Stimulated activated CD8-positive, alpha-beta memory T cell treated with anti-CD3 and anti-CD28 coated beads, Interleukin-12 subunit alpha, Interleukin-12 subunit beta, amount 100 ng/mL, for 1 hour (primary cell): ENCODE data around the gene RSF1.
"Not testable (repeated sequence)": the region's sequence is repeated elsewhere in the genome, so short reads cannot be mapped to it uniquely, and the experiment has no call there.

Source experiments
- DNase-seq: peaks from one replicate; pipeline ENCODE4 v3.0.0-alpha.2; 2020; ENCODE audit warnings: low read depth

Gene RSF1, protein sequence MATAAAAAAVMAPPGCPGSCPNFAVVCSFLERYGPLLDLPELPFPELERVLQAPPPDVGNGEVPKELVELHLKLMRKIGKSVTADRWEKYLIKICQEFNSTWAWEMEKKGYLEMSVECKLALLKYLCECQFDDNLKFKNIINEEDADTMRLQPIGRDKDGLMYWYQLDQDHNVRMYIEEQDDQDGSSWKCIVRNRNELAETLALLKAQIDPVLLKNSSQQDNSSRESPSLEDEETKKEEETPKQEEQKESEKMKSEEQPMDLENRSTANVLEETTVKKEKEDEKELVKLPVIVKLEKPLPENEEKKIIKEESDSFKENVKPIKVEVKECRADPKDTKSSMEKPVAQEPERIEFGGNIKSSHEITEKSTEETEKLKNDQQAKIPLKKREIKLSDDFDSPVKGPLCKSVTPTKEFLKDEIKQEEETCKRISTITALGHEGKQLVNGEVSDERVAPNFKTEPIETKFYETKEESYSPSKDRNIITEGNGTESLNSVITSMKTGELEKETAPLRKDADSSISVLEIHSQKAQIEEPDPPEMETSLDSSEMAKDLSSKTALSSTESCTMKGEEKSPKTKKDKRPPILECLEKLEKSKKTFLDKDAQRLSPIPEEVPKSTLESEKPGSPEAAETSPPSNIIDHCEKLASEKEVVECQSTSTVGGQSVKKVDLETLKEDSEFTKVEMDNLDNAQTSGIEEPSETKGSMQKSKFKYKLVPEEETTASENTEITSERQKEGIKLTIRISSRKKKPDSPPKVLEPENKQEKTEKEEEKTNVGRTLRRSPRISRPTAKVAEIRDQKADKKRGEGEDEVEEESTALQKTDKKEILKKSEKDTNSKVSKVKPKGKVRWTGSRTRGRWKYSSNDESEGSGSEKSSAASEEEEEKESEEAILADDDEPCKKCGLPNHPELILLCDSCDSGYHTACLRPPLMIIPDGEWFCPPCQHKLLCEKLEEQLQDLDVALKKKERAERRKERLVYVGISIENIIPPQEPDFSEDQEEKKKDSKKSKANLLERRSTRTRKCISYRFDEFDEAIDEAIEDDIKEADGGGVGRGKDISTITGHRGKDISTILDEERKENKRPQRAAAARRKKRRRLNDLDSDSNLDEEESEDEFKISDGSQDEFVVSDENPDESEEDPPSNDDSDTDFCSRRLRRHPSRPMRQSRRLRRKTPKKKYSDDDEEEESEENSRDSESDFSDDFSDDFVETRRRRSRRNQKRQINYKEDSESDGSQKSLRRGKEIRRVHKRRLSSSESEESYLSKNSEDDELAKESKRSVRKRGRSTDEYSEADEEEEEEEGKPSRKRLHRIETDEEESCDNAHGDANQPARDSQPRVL (N-terminal part only)

GRCh38 chr11:77820565-77821348 lies at the start of gene RSF1, which contains the start of gene AAMDC:
TSS of gene RSF1 (minus strand) at chr11:77820722. CDS start at chr11:77820714, 8 bp downstream.
TSS of gene AAMDC (plus strand) at chr11:77821144. CDS start at chr11:77842497, 21,353 bp downstream.
- peak; percentile 96 for DNase-seq

DNA sequence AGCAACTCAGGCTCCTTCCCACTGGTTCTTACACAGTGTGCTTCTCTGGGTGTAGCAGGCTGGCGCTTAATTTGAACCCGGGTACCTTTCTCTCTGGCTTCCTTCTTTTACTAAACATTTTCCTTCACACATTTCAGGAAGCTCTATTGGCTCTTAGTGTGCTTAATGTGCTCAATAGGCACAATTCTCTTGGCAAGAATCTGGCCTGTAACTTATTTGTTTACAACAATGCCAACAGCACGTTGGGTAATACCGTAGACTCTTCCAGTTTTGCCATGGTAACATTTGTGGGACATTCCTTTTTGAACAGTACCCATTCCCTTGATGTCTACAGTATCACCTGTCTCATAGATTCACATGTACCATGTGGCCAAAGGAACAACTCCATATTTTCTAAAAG lies 48.2 kb upstream of the RSF1 start:
- DNase-seq: no peak

- no peak for DNase-seq
These were observed 45.8 kb upstream of the RSF1 start for GRCh38 chr11:77866336-77866735.

- DNase-seq: no peak
These were observed 45.3 kb upstream of the RSF1 start for GRCh38 chr11:77865805-77866204.

- DNase-seq: not testable (repeated sequence)
These were observed 40.9 kb upstream of the RSF1 start for GRCh38 chr11:77861444-77861843.

- not testable (repeated sequence) for DNase-seq
These were observed 37.5 kb upstream of the RSF1 start for GRCh38 chr11:77857906-77858457.

- DNase-seq: no peak
These were observed 34.3 kb upstream of the RSF1 start for GRCh38 chr11:77854838-77855237.

GRCh38 chr11:77851503-77851902 lies 31.0 kb upstream of the RSF1 start:
- no peak for DNase-seq

- not testable (repeated sequence) for DNase-seq
These were observed 23.2 kb upstream of the RSF1 start for GRCh38 chr11:77843700-77844099.

DNA sequence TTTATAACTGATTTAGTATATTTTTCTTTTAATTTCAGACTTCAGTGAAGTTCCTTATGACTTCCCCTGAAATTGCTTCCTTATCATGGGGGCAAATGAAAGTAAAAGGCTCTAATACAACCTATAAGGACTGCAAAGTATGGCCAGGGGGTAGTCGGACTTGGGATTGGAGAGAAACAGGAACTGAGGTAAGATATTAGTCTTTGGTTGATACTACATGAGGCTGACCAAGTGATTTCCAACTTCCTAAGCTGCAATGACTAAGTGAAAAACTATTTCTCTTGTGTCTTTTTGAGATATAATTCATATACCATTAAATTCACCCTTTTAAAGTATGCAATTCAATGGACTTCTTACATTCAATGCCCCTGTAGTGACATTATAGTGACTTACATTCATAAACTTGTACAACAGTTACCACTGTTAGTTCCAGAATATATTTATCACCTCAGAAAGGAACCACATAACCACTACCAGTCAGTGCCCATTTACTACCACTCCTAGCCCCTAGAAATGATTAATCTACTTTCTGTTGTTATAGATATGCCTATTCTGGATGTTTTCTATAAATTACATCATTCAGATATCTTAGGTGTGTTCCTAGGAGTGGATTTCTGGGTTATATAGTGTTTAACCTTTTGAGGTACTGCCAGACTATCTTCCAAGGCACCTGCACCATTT lies 22.1 kb upstream of the RSF1 start:
- DNase-seq: no peak

DNA sequence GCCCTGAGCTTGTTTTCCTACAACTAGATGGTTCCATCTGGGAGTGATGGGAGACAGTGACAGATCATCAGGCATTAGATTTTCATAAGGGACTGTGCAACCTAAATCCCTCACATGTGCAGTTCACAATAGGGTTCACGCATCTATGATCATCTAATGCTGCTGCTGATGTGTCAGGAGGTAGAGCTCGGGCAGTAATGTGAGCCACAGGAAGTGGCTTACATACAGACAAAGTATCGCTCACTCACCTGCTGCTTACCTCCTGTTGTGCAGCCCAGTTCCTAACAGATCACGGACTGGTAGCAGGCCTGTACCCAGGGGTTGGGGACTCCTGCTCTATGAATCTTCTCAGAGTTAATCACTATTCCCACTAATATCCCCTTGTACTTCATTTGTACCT lies 12.8 kb upstream of the RSF1 start:
- no peak for DNase-seq

DNA sequence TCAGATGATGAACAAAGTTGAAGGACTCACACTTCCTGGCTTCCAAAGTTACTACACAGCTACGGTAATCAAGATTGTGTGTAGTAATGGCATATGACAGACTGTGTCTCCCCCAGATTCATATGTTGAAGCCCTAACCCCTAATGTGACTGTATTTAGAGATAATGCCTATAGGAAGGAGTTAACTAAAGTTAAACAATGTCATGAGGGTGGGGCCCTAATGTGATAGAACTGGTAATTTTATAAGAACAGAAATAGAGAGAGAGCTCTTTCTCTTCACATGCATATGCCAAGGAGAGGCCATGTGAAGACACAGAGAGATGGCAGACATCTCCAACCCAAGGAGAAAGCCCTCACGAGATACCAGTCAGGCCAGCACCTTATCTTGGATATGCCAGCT lies 8.4 kb upstream of the RSF1 start:
- no peak for DNase-seq

DNA sequence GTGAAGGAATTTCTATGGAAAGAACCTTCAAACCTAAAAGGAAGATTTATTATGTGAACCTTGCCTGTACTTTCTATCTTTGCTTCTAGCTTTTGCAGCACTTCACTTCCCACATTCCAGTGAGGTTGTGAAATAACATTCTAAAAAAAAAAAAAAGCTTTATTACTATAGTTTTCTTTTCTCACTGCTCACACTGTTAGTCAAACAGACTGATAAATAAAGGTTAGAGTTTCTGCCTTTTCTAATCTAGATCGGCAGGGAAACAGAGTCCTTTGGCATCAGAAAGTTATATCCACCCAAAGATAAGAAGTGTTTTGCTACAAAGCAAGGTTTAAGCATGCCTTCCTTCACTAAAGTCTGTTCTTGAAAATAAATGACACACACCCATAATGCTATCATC lies 3.3 kb upstream of the RSF1 start:
- DNase-seq: no peak

DNA sequence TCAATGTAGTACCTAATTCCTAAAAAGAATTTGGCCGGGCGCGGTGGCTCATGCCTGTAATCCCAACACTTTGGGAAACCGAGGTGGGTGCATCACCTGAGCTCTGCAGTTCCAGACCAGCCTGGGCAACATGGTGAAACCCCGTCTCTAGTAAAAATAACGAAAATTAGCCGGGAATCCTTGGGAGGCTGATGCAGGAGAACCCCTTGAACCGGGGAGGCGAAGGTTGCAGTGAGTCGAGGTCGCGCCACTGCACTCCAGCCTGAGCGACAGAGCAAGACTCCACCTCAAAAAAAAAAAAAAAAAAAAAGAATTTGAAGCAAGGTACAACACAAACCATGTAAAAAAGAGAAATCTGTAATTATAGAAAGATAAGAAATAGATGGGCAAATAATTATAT lies 1.6 kb upstream of the RSF1 start:
- not testable (repeated sequence) for DNase-seq

DNA sequence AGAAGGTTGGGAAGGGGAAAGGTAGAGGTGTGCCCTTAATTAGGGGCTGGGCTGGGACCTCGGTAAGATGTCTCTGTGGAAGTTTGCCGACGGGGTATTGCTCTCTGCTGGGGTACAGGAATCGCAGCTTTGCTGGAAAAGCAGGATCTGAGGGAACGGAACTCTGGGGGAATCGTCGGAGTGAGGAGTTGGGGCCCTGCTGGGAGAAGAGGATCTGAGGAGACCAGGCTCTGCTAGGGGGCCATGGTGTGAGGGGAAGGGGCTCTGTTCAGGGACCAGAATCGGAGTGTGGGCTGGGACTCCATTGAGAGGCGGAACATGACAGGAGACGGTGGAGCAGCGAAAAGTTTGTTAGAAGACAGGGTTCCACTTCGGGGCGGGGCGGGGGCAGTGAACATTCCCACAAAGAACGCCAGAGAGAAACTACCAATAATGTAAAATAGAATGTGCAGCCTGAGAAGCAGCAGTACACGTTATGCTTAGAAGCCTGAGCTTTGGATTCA lies 878 bp upstream of the RSF1 start:
- DNase-seq: no peak

GRCh38 chr11:77819921-77820564 lies 479 bp downstream of the RSF1 start:
- DNase-seq: no peak

DNA sequence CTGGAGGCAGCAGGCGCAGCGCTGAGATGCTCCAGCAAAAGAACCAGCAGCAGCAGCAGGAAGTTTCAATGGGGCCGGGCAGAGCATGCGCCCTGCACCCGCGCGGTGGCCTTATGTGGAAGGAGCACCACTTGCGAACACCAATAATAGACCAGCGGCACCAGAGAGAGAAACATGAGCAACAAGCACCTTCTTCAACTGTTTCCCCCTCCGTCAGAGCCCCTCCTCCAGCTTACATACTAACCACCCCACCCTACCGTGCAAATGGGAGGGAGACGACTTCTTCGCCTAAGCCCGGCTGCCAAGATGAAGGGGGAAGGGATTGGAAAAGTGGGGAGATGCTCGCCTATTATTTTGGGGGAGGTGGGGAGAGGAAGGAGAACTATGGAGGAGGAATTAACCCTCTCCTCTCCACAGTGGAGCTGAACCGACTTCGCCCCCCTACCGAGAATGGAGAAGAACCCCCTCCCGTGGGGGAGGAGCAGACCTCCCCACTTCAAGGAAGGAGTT lies 1.1 kb downstream of the RSF1 start:
- peak; percentile 76 for DNase-seq

DNA sequence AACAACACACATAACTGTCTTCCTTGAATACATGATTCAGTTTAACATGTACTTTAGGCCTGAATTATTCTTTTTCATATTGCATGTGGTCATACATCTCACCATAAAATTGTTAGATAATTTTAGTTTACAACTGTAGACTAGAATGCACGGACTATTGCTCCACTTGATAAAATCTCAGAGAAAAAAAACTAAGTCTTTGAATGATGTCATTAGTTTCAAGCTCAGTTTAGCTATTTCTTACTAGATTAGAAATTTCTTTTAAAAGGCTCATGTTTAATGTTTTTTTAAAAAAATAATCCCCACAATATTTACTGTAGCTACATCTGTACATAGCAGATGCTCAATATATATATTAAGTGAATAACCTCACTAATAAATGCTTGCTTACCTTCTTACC lies 5.1 kb downstream of the RSF1 start:
- no peak for DNase-seq

- no peak for DNase-seq
These were observed 5.7 kb downstream of the RSF1 start for GRCh38 chr11:77814848-77815247.
